Renal pelvis (tissue), 4 donors: ENCODE measurements around the gene CLEC20A. TPM values are rescaled to one million over a fixed set of nuclear protein-coding genes. Genes with fewer than 3 reads are reported as not detected.
"Not testable (repeated sequence)": the region's sequence is repeated elsewhere in the genome, so short reads cannot be mapped to it uniquely, and the experiment has no call there.

Experiments
- DNase-seq: peaks from one replicate; pipeline ENCODE4 v3.0.0-alpha.2; 2013
- polyA plus RNA-seq, 3 donors: library from polyadenylated mRNA; unstranded; fragments of 120-200 nt; gene quantifications; one replicate each; pipeline ENCODE4 v1.2.1, GENCODE V29; 2013; ENCODE audit not compliant: insufficient read length in 3 of 3

The CLEC20A gene
- polyA plus RNA-seq, 3 donors: 0.36 to 0.60 (median 0.56) TPM

GRCh38 chr1:178529364-178530036 is 32.7 kb upstream of the CLEC20A start:
- DNase-seq: no peak

- DNase-seq: no peak
Observed at GRCh38 chr1:178528953-178529335, 32.2 kb upstream of the CLEC20A start.

- no peak for DNase-seq
Observed at GRCh38 chr1:178528228-178528952, 31.6 kb upstream of the CLEC20A start.

GRCh38 chr1:178527117-178527516 is 30.4 kb upstream of the CLEC20A start:
- no peak for DNase-seq

GRCh38 chr1:178521241-178521640 is 24.5 kb upstream of the CLEC20A start:
- no peak for DNase-seq

- DNase-seq: no peak
Observed at GRCh38 chr1:178520803-178521202, 24.0 kb upstream of the CLEC20A start.

GRCh38 chr1:178518894-178519293 is 22.1 kb upstream of the CLEC20A start:
- DNase-seq: no peak

- DNase-seq: no peak
Observed at GRCh38 chr1:178516110-178516509, 19.3 kb upstream of the CLEC20A start.

- no peak for DNase-seq
Observed at GRCh38 chr1:178513278-178513983, 16.7 kb upstream of the CLEC20A start.

GRCh38 chr1:178512566-178513277 is 16.0 kb upstream of the CLEC20A start, which contains the start of gene TEX35:
Gene TEX35, plus strand, starts transcription at chr1:178513109. Its CDS starts 80 bp downstream, at chr1:178513189.
- DNase-seq: no peak

GRCh38 chr1:178510155-178510554 is 13.4 kb upstream of the CLEC20A start:
- no peak for DNase-seq

- DNase-seq: no peak
Observed at GRCh38 chr1:178509414-178510007, 12.7 kb upstream of the CLEC20A start.

- no peak for DNase-seq
Observed at GRCh38 chr1:178506669-178507068, 9.9 kb upstream of the CLEC20A start.

- DNase-seq: no peak
Observed at GRCh38 chr1:178506177-178506576, 9.4 kb upstream of the CLEC20A start.

GRCh38 chr1:178504286-178504685 is 7.5 kb upstream of the CLEC20A start:
- no peak for DNase-seq

- DNase-seq: no peak
Observed at GRCh38 chr1:178503849-178504248, 7.1 kb upstream of the CLEC20A start.

GRCh38 chr1:178503316-178503715 is 6.6 kb upstream of the CLEC20A start:
- not testable (repeated sequence) for DNase-seq

GRCh38 chr1:178502856-178503255 is 6.1 kb upstream of the CLEC20A start:
- no peak for DNase-seq

GRCh38 chr1:178502330-178502714 is 5.6 kb upstream of the CLEC20A start:
- no peak for DNase-seq

- DNase-seq: peak; percentile 64
Observed at GRCh38 chr1:178501705-178502329, 5.1 kb upstream of the CLEC20A start.

- DNase-seq: no peak
Observed at GRCh38 chr1:178500936-178501554, 4.3 kb upstream of the CLEC20A start.
